ENCODE data around the gene RSPH9.
"Not testable (repeated sequence)": the region's sequence is repeated elsewhere in the genome, so short reads cannot be mapped to it uniquely, and the experiment has no call there.

RSPH9 gene

DNA sequence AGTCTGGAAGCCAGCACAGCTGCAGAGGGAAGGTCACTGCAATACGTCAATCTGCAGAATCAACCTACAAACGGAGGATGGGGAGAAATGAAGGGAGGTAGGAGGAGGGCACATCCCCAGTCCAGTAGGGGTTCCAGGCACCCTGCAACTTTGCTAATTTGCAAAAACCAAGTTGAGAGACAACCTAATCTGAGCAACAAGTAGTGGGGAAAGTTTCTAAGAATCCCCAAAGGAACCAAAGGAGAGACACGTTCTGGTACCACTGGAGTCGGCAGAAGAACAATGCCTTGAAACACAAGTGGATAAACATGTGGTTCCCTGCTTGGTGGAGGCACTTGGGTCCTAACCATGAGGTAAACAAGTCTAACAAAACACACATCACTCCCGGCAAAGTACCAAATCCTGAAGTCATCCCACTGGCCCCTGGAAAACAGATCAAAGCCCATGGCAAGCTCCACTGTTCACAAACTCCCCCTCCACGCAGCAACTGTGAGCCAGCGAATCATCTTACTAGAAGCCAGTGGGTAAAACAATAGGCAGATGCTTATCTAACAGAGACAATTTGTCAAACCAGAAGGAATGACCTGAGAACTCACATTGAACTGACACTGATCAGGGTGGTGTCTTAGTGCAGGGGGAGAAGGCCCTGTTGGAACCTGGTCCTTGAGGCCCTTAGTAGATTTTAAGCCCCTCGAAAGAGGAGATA, 38.0 kb downstream of the RSPH9 start:
- no peak for DNase-seq (ENCODE audit: low read depth, low spot score)
- H3K27ac ChIP-seq, result no peak overlapping the region

- no peak overlapping the region for H3K27ac ChIP-seq
- DNase-seq (ENCODE audit: low read depth, low spot score), result no peak
Observed at GRCh38 chr6:43683708-43684455, 39.0 kb downstream of the RSPH9 start.

GRCh38 chr6:43687079-43687436, 42.2 kb downstream of the RSPH9 start:
- DNase-seq (ENCODE audit: low read depth, low spot score), result no peak
- peak overlapping the region; percentile 76 for H3K27ac ChIP-seq

- H3K27ac ChIP-seq, result peak within 1 kb of the TSS; percentile 76
- DNase-seq (ENCODE audit: low read depth, low spot score), result no peak
Observed at GRCh38 chr6:43687437-43688347, 42.9 kb downstream of the RSPH9 start, which contains the start of gene MRPS18A. Gene MRPS18A (minus strand): TSS chr6:43687791. CDS start chr6:43687779, 12 bp downstream.

DNA sequence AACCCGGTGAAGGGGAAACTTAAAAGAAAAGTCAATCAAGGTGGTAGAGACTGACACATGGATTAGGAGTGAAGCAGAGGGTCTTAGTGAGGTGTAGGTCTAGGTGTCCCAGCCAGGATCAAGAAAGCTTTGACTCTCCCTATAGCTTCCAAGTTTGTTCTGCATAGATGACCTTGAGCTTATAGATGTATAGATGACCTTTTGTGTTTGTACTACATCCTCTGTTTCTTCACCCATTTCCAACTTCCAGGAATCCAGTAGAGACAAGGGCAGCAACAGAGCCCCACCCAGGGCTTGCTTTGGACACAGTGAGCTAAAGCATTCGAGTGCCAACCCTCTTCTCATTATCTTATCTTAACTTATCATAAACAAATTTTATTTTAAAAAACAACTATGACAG, 44.6 kb downstream of the RSPH9 start:
- no peak overlapping the region for H3K27ac ChIP-seq
- no peak for DNase-seq (ENCODE audit: low read depth, low spot score)

- no peak overlapping the region for H3K27ac ChIP-seq
- DNase-seq (ENCODE audit: low read depth, low spot score), result no peak
Observed at GRCh38 chr6:43695215-43695966, 50.6 kb downstream of the RSPH9 start.

GRCh38 chr6:43695967-43696291, 51.1 kb downstream of the RSPH9 start:
- DNase-seq (ENCODE audit: low read depth, low spot score), result no peak

GRCh38 chr6:43697421-43697820, 52.6 kb downstream of the RSPH9 start:
- H3K27ac ChIP-seq, result no peak overlapping the region
- no peak for DNase-seq (ENCODE audit: low read depth, low spot score)

More at GRCh38 chr6:43695967-43696291, 51.1 kb downstream of the RSPH9 start:
- H3K27ac ChIP-seq, result no peak overlapping the region

DNA sequence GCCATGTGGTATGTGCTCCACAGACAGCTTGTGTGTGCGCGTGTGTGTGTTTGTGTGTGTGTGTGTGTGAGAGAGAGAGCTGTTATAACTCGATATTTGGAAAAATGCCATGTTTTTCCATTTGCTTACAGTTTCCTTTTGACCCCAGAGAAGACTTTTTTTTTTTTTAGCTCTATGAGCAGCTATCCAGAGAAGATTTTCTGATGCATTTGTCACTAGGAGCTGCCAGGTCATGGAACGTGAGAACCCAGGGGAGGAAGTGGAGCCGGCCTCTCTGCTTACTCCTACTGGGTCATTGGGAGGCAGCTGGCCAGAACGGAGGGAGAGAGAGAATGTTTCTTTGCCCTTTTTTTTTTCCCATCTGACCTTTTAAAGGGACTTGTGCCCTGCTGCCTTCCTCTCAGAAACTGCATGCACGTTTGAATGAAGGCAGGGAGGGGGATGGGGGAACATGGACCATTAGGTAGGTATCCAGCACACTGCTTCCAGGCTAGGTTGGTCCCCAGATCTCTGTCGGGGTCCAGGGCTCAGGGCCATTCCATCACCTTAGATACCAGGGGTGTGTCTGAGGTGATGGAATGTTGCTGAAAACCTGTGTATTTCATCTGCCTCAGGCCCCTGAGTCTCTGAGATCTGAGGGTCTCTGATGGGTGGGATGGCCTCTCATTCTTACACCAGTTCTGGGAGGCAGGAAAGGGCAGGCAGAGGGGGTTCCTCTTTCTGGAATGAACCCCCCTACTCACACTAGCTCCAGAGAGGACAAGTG, 53.9 kb downstream of the RSPH9 start:
- DNase-seq (ENCODE audit: low read depth, low spot score), result no peak
- no peak overlapping the region for H3K27ac ChIP-seq

- H3K27ac ChIP-seq, result peak overlapping the region; percentile 17
- DNase-seq (ENCODE audit: low read depth, low spot score), result no peak
Observed at GRCh38 chr6:43699564-43700186, 54.8 kb downstream of the RSPH9 start.

- DNase-seq (ENCODE audit: low read depth, low spot score); H3K27ac ChIP-seq: not testable (repeated sequence)
Observed at GRCh38 chr6:43700939-43701560, 56.2 kb downstream of the RSPH9 start.

DNA sequence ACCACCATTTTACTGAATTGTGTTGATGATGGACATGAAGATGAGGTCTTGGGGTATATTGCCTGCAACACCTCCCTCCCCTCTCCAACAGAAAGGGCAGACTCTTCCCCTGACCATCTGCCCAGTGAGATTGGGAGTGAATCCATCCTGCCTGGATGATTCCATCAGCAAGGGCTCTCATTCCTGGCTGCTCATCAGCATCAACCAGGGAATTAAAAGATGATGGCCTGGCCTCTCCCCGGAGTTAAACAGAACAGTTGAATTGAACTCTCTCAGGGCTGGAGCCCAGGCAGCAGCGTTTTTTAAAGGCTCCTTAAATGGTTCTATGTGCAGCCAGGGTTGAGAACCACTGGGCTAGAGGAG, 57.3 kb downstream of the RSPH9 start:
- DNase-seq (ENCODE audit: low read depth, low spot score), result no peak
- H3K27ac ChIP-seq, result peak overlapping the region; percentile 65

DNA sequence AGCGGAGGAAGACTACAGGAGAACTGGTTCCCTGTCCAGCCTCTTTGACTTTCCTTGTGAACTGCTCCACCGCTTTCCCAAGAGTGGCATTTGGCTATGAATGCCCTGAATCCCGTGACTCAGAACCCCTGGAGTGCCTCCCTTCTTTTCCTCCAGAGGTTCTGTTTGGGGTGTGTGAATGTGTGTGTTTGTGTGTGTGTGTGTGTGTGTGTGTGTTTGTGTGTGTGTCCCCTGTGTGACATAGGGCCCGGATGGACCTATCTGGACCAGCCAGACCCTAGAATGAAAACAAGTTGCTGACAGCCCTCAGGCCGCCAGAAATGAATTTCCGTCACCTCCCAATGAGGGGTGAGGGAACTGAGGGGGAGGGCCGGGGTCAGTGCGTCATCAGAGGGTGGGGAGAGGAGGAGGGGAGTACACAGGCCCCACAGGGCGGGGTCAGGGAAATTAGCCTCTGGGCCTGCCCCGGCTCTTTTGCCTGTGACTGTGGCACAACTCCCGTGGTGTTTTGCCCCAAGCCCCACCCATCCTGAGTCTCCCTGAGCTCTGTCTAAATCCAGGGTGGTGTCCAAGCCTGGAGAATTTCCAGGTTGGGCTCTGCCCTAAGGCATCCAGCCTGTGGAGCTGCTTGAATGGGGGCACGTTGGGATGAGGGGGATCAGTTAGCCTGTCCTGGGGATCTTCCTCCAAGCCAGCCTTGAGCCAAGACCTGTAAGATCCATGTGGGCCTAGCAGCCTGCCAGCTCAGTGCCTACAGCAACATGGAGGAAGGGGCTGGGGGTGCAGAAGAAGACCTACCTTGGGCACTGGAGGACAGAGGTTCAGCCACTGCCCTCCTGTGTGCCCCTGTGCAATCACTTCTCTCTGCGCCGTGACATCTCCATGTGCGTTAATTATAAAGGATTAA, 58.0 kb downstream of the RSPH9 start:
- no peak for DNase-seq (ENCODE audit: low read depth, low spot score)
- H3K27ac ChIP-seq, result peak overlapping the region; percentile 65

DNA sequence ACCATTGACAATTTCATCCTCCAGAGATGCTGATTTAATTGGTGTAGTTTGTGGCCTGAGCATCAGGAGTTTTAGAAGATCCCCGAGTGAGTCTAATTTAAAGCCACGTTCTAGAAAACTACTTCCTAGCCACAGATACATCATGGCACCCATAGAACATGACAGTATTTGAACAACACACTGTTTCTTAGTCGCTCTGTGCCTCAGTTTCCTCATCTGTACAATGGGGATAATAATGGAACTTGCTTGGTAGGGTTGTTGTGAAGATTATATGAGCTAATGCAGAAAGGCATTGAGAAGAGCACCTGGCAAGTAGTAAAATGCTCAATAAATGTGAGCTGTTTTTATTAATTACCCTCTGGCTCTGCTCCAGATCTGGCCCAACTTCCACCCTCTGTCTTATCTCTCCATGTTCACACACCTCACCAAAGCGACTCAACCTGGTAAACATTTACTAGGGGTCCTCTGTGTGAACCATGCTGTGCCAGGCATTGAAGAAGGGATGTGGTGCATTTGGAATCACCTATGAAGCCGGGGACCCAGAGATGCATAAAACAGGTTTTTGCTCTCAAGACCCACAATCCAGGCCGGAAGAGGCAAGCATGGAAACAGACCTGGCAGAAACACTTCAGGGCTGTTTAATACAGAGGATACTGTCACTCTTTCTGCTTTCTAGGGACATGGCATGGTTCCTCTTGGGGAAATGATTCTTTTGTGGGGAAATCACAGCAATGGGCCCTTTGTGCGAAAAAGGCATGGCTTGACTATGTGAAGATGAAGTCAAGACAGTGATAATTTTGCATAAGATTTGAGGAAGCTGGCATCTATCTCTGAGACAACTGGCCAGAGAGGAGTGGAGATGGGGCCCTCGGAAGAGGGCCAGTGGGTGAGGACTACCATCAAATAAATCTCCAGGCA, 58.9 kb downstream of the RSPH9 start:
- H3K27ac ChIP-seq, result peak overlapping the region; percentile 65

GRCh38 chr6:43705996-43706395, 61.2 kb downstream of the RSPH9 start:
- H3K27ac ChIP-seq, result peak overlapping the region; percentile 57
- no peak for DNase-seq (ENCODE audit: low read depth, low spot score)

More for the DNA sequence above, 58.9 kb downstream of the RSPH9 start:
- no peak for DNase-seq (ENCODE audit: low read depth, low spot score)

DNA sequence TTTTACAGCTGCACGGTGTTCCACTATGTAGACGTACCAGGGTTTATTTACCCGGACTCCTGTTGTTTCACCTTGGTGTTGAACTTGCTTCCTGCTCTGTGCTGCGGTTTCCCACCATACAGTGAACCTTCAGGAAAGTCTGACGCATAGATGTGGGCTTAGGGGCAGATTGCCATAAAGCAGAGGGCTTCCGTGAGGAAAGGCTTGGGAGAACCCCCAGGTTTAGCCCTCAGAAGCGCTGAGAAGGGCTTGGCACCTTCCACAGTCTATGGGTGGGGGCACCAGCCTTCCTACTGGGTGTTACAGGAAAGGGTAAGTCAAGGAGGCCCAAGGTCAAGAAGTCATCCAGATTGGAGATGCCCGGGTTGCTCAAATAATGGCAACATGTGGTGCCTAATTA, 62.0 kb downstream of the RSPH9 start:
- no peak for DNase-seq (ENCODE audit: low read depth, low spot score)
- H3K27ac ChIP-seq, result no peak overlapping the region

DNA sequence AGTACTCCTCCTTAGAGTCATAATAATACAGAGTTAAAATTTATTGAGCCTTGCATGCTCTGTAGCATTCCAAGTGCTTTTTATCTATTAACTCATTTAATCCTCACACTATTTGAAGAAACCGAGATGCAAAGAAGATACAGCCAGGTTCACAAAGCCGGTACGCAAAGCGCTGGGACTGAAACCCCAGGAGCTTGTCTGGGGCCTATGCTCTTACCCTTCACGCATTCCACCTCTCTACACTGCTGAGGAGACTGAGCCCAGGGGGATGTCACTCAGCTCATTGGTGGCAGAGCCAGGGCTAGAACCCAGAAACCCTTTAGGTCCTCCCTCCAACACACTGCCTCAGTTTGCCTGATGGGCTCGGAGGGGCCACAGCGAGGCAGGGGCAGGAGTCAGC, 62.4 kb downstream of the RSPH9 start:
- H3K27ac ChIP-seq, result no peak overlapping the region
- DNase-seq (ENCODE audit: low read depth, low spot score), result no peak
